Activated T-cell treated with anti-CD3 and anti-CD28 coated beads, Interleukin-2, amount 50 U/mL, for 1 hour (primary cell): ENCODE data around the gene ABCF2.

Experiments used
- DNase-seq: peaks from one replicate; pipeline ENCODE4 v3.0.0-alpha.2; 2020

The ABCF2 gene

DNA sequence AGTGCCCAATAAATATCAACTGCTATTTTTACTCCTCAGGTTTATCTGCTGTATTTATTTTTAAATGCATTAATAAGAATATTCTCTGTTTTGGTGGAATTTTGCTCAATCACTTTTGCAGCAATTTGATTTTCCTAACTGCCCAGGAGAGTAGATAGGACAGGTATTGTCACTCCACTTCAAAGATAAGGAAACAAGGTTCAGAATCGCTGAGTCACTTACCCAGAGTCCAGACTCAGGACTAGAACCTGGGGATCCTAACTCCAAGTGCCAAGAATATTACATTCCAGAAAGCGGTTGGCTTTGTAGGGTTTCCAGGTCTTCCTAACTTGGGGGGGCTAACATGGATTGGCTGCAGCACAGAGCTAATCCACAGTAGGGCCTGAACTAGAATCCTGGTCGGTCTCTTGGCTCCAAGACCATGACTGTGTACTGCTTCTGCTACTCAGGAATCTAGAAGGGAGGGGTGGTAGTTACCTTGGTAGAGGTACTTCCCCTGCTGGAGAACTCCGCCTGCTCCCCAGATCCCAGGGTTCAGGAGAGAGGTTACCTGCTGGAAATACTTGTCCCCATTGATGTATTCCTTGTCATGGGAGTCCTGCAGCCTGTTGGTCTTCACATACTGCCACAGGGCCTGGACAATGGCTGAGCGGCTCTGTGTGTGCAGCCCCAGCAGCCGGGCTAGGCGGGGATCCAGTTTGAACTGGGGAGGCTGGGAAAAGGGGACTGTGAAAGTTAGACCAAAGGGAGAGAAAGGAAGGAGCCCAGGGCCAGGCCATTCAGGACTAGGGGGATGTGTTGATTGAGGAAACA is 14.1 kb upstream of the ABCF2 start:
- DNase-seq = no peak

DNA sequence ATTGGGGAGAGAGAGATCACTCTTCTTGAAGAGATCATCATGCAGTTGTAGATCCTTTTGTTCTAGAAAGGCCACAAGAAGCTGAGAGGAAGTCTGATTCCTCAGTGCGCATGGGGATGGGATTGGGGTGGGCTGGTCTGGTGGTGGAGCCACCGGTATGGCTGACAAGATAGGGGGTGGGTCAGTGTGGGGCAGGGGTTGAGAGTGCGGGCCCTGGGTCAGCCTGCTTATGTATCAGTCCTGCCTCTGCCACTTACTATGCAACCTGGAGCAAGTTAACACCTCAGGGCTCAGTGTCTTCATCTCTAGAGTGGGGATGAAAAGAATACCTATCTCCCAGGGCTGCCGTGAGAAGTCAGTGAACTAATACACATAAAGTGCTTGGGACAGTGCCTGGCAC is 13.5 kb upstream of the ABCF2 start:
- no peak for DNase-seq

DNA sequence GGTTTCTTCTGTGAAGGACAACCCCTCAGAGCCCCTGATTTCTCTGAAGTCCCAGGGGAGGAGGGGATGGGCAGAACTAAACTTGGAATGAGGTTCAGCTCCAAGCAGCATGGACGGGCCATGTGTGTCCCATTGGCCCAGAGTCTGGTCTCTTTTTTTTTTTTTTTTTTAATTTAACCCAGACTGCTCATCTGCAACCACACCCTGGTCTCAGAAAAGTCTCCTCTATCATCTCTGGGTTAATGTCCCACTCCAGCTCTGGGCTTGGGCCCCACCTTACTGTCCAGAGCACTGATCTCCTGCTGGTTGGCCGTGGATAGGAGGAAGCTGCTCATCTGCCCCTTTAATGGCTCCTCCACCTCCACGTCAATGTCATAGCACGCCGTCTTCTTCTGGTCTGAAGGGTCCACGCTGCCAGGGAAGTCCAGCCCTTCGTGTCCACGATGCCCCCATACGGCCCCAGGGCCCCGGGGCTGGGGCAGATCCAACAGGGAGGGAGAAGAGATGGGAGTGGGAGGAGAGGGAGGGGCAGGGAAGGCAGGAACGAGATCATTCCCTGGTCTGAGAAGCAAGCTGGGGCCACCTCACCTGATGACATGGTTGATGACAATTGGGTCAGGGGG is 12.9 kb upstream of the ABCF2 start:
- DNase-seq = no peak

DNA sequence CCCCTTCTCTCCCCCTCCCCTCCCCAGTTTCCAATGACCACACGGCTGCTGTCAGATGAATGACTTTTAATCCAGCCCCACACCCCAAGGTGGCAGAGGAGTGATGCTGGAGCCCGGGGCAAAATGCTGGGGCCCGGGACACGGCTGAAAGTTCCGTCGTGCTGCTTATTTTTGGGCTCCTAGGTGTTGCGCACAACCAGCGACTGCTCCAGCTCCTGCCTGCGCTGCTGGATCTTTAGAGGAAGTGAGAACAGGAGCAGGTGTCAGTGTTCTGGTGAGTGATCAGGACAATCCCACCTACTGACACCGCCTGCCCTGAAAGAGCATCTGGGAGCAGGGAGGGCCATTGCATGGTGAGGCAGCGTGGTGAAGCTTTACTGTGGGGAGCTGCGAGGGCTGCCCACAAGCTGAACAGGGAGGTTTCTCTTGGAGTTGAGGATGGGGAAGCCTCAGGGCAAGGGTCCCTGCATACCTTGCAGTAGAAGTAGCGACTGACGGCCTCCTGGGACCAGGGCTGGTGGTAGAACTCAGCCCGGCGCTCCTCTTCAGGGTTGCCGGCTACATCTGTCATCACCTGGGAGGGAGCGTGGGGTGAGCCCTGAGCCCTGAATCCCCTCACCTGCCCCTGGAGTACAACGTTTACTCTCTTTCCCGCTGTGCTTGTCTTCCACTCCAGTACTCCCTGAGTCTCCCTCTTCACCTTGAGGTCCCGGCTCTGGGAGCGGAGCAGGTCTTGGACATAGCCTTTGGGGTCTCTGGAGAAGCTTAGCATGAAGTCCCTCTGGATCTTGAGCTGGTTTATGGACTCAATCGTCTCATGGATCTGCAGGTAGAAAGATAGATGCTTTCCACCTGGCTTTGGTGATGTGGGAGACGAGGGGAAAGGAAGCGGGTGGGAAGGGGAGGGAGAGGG is 12.2 kb upstream of the ABCF2 start:
- DNase-seq = no peak

DNA sequence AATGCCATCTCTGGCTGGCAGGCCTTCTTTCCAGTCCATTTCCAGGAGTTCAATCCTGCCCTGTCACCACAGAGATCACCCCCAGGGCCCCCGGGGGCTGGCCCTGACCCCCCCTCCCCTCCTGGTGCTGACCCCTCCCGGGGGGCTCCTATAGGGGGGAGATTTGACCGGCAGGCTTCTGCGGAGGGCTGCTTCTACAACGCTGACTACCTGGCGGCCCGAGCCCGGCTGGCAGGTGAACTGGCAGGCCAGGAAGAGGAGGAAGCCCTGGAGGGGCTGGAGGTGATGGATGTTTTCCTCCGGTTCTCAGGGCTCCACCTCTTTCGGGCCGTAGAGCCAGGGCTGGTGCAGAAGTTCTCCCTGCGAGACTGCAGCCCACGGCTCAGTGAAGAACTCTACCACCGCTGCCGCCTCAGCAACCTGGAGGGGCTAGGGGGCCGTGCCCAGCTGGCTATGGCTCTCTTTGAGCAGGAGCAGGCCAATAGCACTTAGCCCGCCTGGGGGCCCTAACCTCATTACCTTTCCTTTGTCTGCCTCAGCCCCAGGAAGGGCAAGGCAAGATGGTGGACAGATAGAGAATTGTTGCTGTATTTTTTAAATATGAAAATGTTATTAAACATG is 11.3 kb upstream of the ABCF2 start:
- DNase-seq = no peak

DNA sequence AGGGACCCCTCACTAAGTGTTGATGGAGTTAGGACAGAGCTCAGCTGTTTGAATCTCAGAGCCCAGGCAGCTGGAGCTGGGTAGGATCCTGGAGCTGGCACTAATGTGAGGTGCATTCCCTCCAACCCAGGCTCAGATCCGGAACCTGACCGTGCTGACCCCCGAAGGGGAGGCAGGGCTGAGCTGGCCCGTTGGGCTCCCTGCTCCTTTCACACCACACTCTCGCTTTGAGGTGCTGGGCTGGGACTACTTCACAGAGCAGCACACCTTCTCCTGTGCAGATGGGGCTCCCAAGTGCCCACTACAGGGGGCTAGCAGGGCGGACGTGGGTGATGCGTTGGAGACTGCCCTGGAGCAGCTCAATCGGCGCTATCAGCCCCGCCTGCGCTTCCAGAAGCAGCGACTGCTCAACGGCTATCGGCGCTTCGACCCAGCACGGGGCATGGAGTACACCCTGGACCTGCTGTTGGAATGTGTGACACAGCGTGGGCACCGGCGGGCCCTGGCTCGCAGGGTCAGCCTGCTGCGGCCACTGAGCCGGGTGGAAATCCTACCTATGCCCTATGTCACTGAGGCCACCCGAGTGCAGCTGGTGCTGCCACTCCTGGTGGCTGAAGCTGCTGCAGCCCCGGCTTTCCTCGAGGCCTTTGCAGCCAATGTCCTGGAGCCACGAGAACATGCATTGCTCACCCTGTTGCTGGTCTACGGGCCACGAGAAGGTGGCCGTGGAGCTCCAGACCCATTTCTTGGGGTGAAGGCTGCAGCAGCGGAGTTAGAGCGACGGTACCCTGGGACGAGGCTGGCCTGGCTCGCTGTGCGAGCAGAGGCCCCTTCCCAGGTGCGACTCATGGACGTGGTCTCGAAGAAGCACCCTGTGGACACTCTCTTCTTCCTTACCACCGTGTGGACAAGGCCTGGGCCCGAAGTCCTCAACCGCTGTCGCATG is 10.5 kb upstream of the ABCF2 start:
- DNase-seq = no peak

DNA sequence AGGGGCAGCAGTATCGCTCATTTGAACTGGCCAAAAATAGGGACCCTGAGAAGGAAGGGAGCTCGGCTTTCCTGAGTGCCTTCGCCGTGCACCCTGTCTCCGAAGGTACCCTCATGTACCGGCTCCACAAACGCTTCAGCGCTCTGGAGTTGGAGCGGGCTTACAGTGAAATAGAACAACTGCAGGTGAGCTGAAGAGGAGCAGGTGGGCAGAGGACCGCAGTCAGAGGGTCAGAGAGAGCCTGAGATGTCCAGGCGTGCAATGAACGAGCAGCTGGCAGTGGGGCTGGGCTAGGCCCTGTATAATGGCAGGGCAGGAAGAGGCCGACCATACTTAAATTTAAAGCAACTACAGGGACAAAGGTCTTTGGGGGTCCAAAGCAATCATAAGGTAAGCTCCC is 9.4 kb upstream of the ABCF2 start:
- DNase-seq = no peak

DNA sequence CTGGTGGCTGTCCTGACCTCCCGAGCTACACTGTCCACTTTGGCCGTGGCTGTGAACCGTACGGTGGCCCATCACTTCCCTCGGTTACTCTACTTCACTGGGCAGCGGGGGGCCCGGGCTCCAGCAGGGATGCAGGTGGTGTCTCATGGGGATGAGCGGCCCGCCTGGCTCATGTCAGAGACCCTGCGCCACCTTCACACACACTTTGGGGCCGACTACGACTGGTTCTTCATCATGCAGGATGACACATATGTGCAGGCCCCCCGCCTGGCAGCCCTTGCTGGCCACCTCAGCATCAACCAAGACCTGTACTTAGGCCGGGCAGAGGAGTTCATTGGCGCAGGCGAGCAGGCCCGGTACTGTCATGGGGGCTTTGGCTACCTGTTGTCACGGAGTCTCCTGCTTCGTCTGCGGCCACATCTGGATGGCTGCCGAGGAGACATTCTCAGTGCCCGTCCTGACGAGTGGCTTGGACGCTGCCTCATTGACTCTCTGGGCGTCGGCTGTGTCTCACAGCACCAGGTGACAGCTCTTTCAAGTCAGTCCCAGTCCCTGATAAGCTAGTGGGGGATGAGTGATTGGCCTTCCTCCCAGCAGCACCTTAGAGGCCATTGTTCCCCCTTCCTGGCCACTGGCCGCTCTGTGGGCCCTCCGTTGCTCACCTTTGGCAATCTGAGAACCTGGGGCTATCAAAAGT is 8.2 kb upstream of the ABCF2 start:
- DNase-seq = no peak

DNA sequence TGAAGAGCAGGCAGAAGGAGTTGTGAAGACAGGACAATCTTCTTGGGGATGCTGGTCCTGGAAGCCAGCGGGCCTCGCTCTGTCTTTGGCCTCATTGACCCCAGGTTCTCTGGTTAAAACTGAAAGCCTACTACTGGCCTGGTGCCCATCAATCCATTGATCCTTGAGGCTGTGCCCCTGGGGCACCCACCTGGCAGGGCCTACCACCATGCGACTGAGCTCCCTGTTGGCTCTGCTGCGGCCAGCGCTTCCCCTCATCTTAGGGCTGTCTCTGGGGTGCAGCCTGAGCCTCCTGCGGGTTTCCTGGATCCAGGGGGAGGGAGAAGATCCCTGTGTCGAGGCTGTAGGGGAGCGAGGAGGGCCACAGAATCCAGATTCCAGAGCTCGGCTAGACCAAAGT is 6.8 kb upstream of the ABCF2 start:
- no peak for DNase-seq

DNA sequence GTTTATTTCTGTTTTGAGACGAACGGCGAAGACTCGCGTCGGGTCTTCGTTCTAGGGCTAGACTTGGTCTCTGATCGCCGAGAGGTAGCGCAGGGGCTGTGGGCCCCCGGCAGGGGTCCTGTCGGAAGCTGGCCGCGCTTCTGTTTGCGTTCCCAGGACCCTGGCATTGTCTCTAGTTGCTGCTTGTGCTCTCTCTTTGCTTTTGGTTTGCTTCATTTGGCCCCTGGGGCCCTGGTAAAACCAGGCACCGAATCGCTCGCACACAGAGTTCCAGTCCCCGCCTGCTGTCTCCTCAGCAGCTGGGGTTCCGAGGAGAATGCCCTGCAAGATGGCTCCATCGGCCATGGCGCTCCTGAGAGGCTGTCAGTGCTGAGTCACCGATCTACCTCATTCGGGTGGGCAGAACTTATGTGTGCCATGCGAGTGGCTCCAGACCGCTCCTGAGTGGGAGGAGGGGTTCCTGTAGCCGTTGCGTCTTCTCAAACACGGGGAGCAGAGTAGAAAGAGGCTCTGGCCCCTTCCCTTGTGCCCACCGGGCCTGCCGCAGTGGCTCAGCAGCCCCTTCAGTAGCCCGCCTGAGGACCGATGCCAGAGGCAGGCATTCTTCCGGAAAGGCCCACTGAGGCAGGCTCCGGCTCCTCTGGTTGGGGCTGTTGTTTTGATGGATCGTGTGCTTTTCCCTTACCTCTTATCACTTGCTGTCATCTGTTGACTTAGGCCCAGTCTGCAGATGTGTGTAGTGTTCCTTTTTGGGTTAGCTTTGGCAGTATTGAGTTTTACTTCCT is 6.1 kb upstream of the ABCF2 start:
- DNase-seq = peak; percentile 68

DNA sequence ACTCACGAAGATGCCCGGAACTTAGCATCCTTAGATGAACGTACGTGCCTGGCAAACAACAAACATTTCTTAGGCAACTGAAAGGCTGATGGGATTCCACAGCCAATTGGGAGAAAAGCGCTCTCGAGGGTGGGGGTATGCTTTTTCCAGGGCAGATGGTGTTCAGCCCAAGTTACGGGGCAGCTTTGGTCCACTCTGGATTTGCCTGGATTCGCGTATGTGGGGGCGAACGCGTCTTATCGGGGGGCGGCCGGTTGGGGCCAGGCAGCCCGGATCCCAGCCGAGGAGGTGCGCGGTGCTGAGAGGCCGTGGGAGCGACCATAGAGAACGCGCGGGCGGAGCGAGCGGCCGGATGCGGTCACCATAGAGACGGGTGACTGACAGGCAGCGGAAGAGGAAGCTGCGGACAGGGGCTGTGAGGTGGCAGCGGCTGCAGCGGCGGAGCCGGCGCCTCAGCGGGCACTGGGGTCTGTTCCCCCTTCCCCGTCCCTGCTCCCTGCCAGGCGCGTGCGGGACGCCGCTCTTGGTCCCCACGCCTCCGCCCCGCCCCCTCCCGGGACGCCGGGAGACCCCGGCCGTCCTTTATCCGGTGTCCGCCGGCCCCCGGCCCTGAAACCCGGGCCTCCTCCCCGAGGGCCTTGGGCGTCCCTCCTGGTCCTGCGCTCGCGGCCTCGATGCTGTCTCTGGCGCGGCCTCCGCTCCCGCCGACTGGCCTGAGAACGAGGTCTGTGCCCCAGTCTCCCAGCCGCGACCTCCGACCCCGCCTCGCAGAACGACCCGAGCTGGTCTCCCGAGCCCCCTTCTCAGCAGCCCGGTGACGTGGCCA is 5.3 kb upstream of the ABCF2 start, which contains the start of gene CHPF2:
Gene CHPF2 (plus strand): TSS at position 393 of the 826 bp plus-strand sequence. CDS start 1,529 bp downstream, outside the sequence.
- DNase-seq = peak; percentile 85

DNA sequence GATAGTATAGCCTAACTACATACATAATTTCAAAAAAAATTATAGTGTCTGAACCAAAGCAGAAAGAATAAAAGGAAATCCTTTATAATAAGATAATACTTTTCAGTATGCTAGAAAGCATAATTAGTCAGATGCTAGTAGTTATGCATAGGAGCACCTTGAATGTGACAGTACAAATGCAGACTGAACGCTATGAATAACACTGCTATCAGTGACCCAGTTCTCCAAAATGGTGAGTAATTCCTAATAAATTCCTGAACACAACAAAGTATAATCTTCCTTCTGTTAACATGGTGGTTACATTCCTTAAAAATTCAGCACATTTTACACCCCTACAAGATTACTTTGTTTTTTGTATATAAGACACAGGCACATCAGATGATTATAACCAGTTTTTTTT is 4.1 kb upstream of the ABCF2 start:
- no peak for DNase-seq

DNA sequence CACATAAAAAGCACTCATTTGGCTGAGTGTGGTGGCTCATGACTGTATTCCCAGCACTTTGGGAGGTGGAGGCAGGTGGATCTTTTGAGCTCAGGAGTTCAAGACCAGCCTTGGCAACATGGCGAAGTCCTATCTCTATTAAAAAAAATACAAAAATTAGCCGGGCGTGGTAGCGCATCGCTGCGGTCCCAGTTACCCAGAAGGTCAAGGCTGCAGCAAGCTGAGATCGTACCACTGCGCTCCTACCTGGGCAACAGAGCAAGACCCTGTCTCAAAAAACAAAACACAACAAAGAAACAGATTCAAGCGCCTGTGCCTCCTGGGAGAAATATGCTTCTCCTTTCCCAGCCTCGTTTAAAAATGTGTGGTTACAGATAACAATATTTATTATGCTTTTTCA is 2.2 kb upstream of the ABCF2 start:
- DNase-seq = no peak

DNA sequence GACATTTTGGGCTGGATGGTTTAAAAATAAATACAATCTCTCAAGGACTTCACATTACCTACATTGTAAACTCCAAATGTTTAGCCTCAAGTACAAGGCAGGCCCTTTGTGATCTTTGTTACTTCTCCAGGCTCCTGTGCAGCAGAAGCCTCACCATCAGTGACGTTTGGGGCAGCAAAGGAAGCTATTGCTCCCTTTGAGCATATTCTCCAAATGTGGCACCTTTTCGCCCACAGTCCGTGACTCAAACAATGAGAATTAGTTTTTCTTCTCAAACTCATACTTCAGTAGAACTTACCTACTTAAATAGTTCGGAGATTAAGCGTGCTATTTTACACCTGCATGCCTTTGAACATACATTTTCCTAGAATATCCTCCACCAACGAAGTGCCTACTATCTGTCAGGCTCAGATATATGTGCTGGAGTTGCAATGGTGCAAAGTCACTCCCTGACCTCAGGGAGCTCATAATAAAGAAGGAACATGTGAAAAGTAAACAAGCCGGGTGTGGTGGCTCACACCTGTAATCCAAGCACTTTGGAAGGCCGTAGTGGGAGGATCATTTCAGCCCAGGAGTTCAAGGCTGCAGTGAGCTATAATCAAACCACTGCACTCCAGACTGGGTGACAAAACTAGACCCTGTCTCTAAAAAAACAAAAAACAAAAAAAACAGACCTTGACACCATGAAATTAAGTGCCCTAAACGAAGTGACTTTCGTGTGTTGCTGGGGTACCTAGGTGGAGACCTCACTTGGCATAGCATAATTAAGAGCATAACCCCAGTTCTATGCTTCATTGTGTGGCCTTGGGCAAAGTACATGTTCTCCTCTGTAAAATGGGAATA is 1.2 kb upstream of the ABCF2 start:
- no peak for DNase-seq

DNA sequence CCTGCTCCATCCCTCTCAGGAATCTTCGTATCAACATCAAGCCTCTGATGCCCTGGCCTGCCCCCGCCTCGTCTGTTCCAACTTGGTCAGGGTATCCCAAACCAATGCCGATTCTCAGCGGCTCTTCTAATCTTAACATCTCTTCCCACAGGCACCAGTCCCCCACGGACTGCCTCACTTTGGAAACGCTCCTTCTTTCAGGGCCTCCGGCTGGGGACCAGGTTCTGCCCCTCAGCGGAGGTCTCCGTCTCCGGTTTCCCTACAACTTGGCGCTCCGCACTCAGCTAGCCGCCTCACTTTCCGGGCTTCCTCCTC is 488 bp downstream of the ABCF2 start:
- DNase-seq = no peak

DNA sequence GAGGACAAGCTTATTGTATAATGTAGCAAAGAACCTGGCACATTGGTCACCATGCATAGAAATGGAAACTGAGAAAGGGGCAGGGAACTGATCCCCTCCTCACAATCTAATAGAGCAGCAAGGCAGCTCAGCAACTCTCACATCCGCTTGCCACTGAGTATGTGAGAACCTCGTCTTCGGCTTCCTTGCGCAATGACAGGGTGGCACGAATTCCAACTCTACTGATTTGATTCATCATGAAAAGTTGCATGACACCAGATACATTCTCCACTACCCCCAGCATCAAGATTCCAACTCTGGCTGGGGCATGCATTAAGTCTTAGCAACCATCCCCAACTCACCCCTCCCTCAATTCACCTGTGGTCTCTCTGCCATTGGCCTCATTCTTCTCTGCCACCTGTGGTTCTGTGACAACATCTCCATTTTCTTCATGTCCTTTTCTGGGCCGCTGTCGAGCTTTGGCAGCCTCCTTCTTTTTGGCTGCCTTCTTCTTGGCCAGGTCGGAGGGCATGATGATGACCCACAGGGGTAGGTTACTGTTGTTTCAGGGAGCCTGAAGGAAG is 976 bp downstream of the ABCF2 start:
- DNase-seq = no peak

DNA sequence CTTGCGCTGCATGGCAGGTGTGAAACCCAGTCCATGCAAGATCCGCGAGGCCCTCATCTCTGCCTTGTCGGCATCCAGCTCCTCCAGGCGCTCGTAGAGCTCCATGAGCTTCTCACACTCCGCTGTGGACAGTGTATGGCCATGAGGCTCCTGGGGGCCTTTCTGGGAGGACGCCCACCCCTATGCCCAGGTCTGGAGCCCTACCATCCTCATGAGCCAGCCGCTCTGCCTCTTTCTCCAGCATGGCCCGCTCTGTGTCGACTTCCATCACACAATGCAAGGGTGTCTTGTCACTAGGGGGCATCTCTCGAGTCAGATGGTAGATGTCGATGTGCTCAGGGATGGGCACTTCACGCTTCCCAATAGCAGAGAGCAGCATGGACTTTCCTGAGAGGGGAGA is 3.3 kb downstream of the ABCF2 start:
- no peak for DNase-seq

DNA sequence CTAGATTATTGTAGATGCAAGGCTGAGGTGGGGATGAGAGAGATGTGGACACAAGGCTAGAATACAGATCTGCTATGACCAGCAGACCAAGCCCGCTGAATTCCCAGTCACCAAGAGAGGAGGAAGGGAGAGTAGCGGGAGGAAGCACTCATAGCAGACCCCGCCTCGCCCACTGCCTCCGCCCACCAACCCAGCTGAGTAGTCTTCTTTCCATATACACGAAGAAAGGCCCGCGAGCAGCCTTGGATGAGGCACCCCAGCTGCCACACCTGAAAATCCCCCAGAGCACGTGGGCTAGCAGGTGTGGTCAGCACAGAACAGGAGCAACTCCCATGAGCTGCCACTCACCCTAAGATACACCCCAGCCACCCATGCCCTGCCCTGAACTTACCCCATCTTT is 8.8 kb downstream of the ABCF2 start:
- DNase-seq = no peak
